IMR-90 (cell line): ENCODE measurements around the gene TSPAN16. TPM values are rescaled to one million over a fixed set of nuclear protein-coding genes. Genes with fewer than 3 reads are reported as not detected.

ENCODE experiments used
- ATAC-seq: fragments of 200-7000 bp; cut with Tn5 transposase; 2 replicates; pipeline ENCODE4 v1.9.1; 2020; ENCODE audit warnings: low read depth, mild to moderate bottlenecking, moderate library complexity
- BruUV-seq: library from RNA; stranded (reverse); fragments of 400-500 nt; replicated peaks from 2 replicates; lab custom pipeline; 2021; lab: Mats Ljungman, UMichigan
- CTCF ChIA-PET: fragments of 300-600 bp; formaldehyde crosslinking; extraction: SDS; loops from one replicate; lab custom pipeline; 2021; ENCODE audit warnings: antibody characterized with exemption; lab: Yijun Ruan, JAX
- POLR2A ChIA-PET: fragments of 300-600 bp; sonication (Branson Sonifier 250); formaldehyde crosslinking; loops from one replicate; lab custom pipeline; 2022; ENCODE audit warnings: antibody characterized with exemption; ENCODE audit not compliant: unreplicated experiment; lab: Charles Lee
- DNase-seq: peaks from one replicate; pipeline ENCODE4 v3.0.0; 2013
- H2AFZ ChIP-seq: replicated peaks from 2 replicates; pipeline ENCODE3; 2013; ENCODE audit warnings: low read length, mild to moderate bottlenecking; ENCODE audit not compliant: poor library complexity
- H2AK5ac ChIP-seq: 2 replicates; pipeline ENCODE4 v1.6.1; 2013; ENCODE audit warnings: low read depth, low read length, inconsistent platforms
- H2AK9ac ChIP-seq: replicated peaks from 2 replicates; pipeline ENCODE3; 2013; ENCODE audit warnings: mild to moderate bottlenecking, low read depth, low read length, moderate library complexity; ENCODE audit not compliant: poor library complexity
- H2BK120ac ChIP-seq: 2 replicates; pipeline ENCODE4 v1.6.1; 2013; ENCODE audit warnings: low read depth, low read length, inconsistent platforms
- H2BK15ac ChIP-seq: 3 replicates; pipeline ENCODE4 v1.6.1; 2013; ENCODE audit warnings: low read depth, low read length, inconsistent platforms
- H2BK20ac ChIP-seq: 2 replicates; pipeline ENCODE4 v1.6.1; 2013; ENCODE audit warnings: low read depth, mild to moderate bottlenecking, inconsistent platforms, low read length, moderate library complexity
- H2BK5ac ChIP-seq: 2 replicates; pipeline ENCODE4 v1.6.1; 2013; ENCODE audit warnings: mild to moderate bottlenecking, low read depth, low read length, inconsistent platforms; ENCODE audit not compliant: poor library complexity, severe bottlenecking
- H3K14ac ChIP-seq: replicated peaks from 2 replicates; pipeline ENCODE4 v1.6.1; 2013; ENCODE audit warnings: low read depth, low read length, inconsistent platforms
- H3K18ac ChIP-seq: 2 replicates; pipeline ENCODE4 v1.6.1; 2013; ENCODE audit warnings: low read depth, low read length, control low read depth
- H3K23ac ChIP-seq: 2 replicates; pipeline ENCODE4 v1.6.1; 2013; ENCODE audit warnings: low read depth, low read length, inconsistent platforms
- H3K27ac ChIP-seq: 2 replicates; pipeline ENCODE4 v1.5.1; 2013; ENCODE audit warnings: mild to moderate bottlenecking, control low read depth, low read length; ENCODE audit not compliant: insufficient read depth
- H3K27me3 ChIP-seq: 2 replicates; pipeline ENCODE4 v1.6.1; 2013; ENCODE audit warnings: low read length; ENCODE audit not compliant: control insufficient read depth, insufficient read depth
- H3K36me3 ChIP-seq: 2 replicates; pipeline ENCODE4 v1.6.1; 2013; ENCODE audit warnings: low read length, mixed read lengths; ENCODE audit not compliant: control insufficient read depth, insufficient read depth
- H3K4ac ChIP-seq: 2 replicates; pipeline ENCODE4 v1.6.1; 2013; ENCODE audit warnings: low read depth, low read length, inconsistent platforms
- H3K4me1 ChIP-seq: 2 replicates; pipeline ENCODE4 v1.6.1; 2013; ENCODE audit warnings: low read length, mixed read lengths; ENCODE audit not compliant: control insufficient read depth, insufficient read depth
- H3K4me2 ChIP-seq: 2 replicates; pipeline ENCODE4 v1.6.1; 2013; ENCODE audit warnings: low read depth, mild to moderate bottlenecking, control low read depth, low read length, moderate library complexity
- H3K4me3 ChIP-seq: 2 replicates; pipeline ENCODE4 v1.5.1; 2013; ENCODE audit warnings: low read depth, mild to moderate bottlenecking, control low read depth, low read length, moderate library complexity; ENCODE audit not compliant: insufficient read depth
- H3K56ac ChIP-seq: 2 replicates; pipeline ENCODE4 v1.6.1; 2013; ENCODE audit warnings: low read length, inconsistent platforms; ENCODE audit not compliant: insufficient read depth; ENCODE audit errors: extremely low read depth
- H3K79me1 ChIP-seq, 2 experiments: 2 replicates each; pipeline ENCODE4 v1.6.1; 2013; ENCODE audit warnings: low read length in 2 of 2, inconsistent platforms in 1 of 2, low read depth in 1 of 2
- H3K9ac ChIP-seq: 2 replicates; pipeline ENCODE4 v1.6.1; 2013; ENCODE audit warnings: low read depth, low read length, control low read depth
- H3K9me1 ChIP-seq: 2 replicates; pipeline ENCODE4 v1.6.1; 2013; ENCODE audit warnings: low read length, inconsistent platforms; ENCODE audit not compliant: insufficient read depth
- H3K9me3 ChIP-seq: 2 replicates; pipeline ENCODE4 v1.6.1; 2013; ENCODE audit warnings: low read length; ENCODE audit not compliant: control insufficient read depth, insufficient read depth
- H4K20me1 ChIP-seq: 2 replicates; pipeline ENCODE4 v1.6.1; 2013; ENCODE audit warnings: low read length, inconsistent platforms; ENCODE audit not compliant: insufficient read depth
- H4K5ac ChIP-seq: 2 replicates; pipeline ENCODE4 v1.6.1; 2013; ENCODE audit warnings: mild to moderate bottlenecking, low read depth, low read length, control low read depth
- H4K8ac ChIP-seq, 2 experiments: 2 replicates each; pipeline ENCODE4 v1.6.1; 2013; ENCODE audit warnings: low read depth in 2 of 2, low read length in 2 of 2, control low read depth in 1 of 2, inconsistent platforms in 1 of 2
- H4K91ac ChIP-seq: 2 replicates; pipeline ENCODE4 v1.6.1; 2013; ENCODE audit warnings: low read depth, low read length, inconsistent platforms; ENCODE audit not compliant: insufficient read depth
- CEBPB ChIP-seq: IDR thresholded peaks from 2 replicates; pipeline ENCODE4 v1.6.1; 2012; ENCODE audit warnings: low read depth, low read length, improper control_type of control experiment
- CHD1 ChIP-seq: IDR thresholded peaks from 2 replicates; pipeline ENCODE4 v1.6.1; 2012; ENCODE audit warnings: low read depth, low read length, improper control_type of control experiment
- CTCF ChIP-seq: conservative IDR thresholded peaks from 2 replicates; pipeline ENCODE4 v1.5.1; 2012; ENCODE audit warnings: mild to moderate bottlenecking, low read depth, low read length, improper control_type of control experiment
- ELK1 ChIP-seq: fragments of 150-350 bp; IDR thresholded peaks from 2 replicates; pipeline ENCODE4 v1.6.1; 2016; ENCODE audit warnings: low read depth, mild to moderate bottlenecking, low read length, moderate library complexity, borderline replicate concordance
- FOS ChIP-seq: fragments of 150-350 bp; IDR thresholded peaks from 2 replicates; pipeline ENCODE4 v1.6.1; 2016; ENCODE audit warnings: low read depth, low read length
- MXI1 ChIP-seq: IDR thresholded peaks from 2 replicates; pipeline ENCODE4 v1.6.1; 2012; ENCODE audit warnings: low read depth, mild to moderate bottlenecking, low read length, moderate library complexity, borderline replicate concordance
- NFE2L2 ChIP-seq: fragments of 150-350 bp; IDR thresholded peaks from 2 replicates; pipeline ENCODE4 v1.6.1; 2016; ENCODE audit warnings: low read depth, mild to moderate bottlenecking, low read length
- RCOR1 ChIP-seq: IDR thresholded peaks from 2 replicates; pipeline ENCODE4 v1.6.1; 2012; ENCODE audit warnings: mild to moderate bottlenecking, low read length, improper control_type of control experiment; ENCODE audit not compliant: insufficient replicate concordance
- RFX5 ChIP-seq: IDR thresholded peaks from 2 replicates; pipeline ENCODE4 v1.8.0; 2012; ENCODE audit warnings: low read depth, mild to moderate bottlenecking, low read length, moderate library complexity
- SMC3 ChIP-seq: fragments of 150-350 bp; IDR thresholded peaks from 2 replicates; pipeline ENCODE4 v1.6.1; 2016; ENCODE audit warnings: low read depth, mild to moderate bottlenecking, antibody characterized with exemption, low read length, moderate library complexity
- USF2 ChIP-seq: fragments of 150-350 bp; IDR thresholded peaks from 2 replicates; pipeline ENCODE4 v1.6.1; 2017; ENCODE audit warnings: mild to moderate bottlenecking, antibody characterized with exemption, low read length, low read depth
- WGBS, 2 experiments: methylation state at CpG; one replicate each; pipeline versions ENCODE4 v1.1.5 to v1.1.7; 2013; ENCODE audit warnings: missing lambda C conversion rate in 2 of 2; ENCODE audit not compliant: insufficient read length in 1 of 2; ENCODE audit errors: extremely low coverage in 2 of 2; 5-methylcytosine and 5-hydroxymethylcytosine counted together
- dilution Hi-C: fragments of 300-500 bp; cut with HindIII; formaldehyde crosslinking; loops from one replicate; pipeline ENCODE4 v1.14.3; 2018; ENCODE audit warnings: low sequenced_read_pairs; ENCODE audit not compliant: unreplicated experiment
- in situ Hi-C: fragments of 300-500 bp; cut with MboI; formaldehyde crosslinking; loops from 3 replicates; pipeline ENCODE4 v1.14.3; 2019; ENCODE audit warnings: low sequenced_read_pairs, inconsistent platforms, mixed read lengths
- intact Hi-C: fragments of 100-400 bp; cut with micrococcal nuclease; formaldehyde crosslinking; loops from 2 replicates; pipeline ENCODE4 v1.10.0; 2022
- polyA plus RNA-seq, 3 experiments: library from polyadenylated mRNA; depleted of rRNA; stranded (reverse); fragments of >200 nt; gene quantifications; 2 replicates each; pipeline ENCODE4 v1.2.3, GENCODE V29; 2012; ENCODE audit warnings: low replicate concordance in 1 of 3
- total RNA-seq: library from RNA; depleted of rRNA; stranded (reverse); fragments of >200 nt; gene quantifications from 2 replicates; pipeline ENCODE4 v1.2.3, GENCODE V29; 2012

Gene TSPAN16
- total and polyA plus RNA-seq, 2 of the 4 experiments (the other 2 are of a cell fraction), result not detected

DNA sequence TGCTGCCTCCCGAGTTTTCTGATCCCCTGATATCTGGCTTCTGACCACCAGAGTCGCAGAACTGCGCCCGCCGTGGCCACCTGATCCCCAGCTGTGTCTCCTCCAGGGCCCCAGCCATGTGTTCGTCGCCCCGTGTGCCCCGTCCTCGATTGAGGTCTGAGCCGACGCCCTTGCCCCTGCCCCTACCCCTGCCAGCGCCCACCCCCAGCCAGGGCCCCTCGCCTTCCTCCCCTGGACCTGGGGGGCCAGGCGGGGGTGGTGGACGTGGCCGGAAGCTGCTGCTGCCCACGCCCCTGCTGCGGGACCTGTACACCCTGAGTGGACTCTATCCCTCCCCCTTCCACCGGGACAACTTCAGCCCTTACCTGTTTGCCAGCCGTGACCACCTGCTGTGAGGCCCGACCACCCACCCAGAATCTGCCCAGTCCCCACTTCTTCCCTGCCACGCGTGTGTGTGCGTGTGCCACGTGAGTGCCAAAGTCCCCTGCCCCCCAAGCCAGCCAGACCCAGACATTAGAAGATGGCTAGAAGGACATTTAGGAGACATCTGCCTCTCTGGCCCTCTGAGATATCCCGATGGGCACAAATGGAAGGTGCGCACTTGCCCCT is 68.4 kb downstream of the TSPAN16 start:
- Histone ChIP-seq H3K27me3 (no peaks in the 10 kb centered on the region), H3K4me1 (no peaks in the 10 kb centered on the region), H2AFZ (no peak overlapping the region), H3K36me3 (peaks cover 40% of the 10 kb centered on the region), H2AK5ac (no peak overlapping the region), H3K23ac (no peak overlapping the region), H4K8ac (no peak overlapping the region), H4K91ac (no peak overlapping the region), H3K4me2 (no peak overlapping the region), H3K4ac (no peak overlapping the region), H2BK15ac (no peak overlapping the region), H3K4me3 (no peak overlapping the region), H3K27ac (no peak overlapping the region), H2AK9ac (no peak overlapping the region), H3K9me3 (no peaks in the 10 kb centered on the region), H3K9ac (no peak overlapping the region), H2BK120ac (no peak overlapping the region), H3K14ac (no peak overlapping the region), H3K56ac (no peak overlapping the region), H4K5ac (no peak overlapping the region), H3K18ac (no peak overlapping the region), H3K79me1 (no peaks in the 10 kb centered on the region), H3K9me1 (peaks cover 9% of the 10 kb centered on the region; the same call in 1 of the 2 replicates), H2BK5ac (no peak overlapping the region), H2BK20ac (no peak overlapping the region), H4K20me1 (peaks cover 3% of the 10 kb centered on the region; the same call in 1 of the 2 replicates)
- POLR2A ChIA-PET, result no interaction called here
- DNase-seq, result no peak
- WGBS, 2 experiments, result 96% methylated on average over 5 of the region's 28 CpGs; no CpG with 5 or more reads in 1 of the 2 experiments
- BruUV-seq, result no TSS peak
- ATAC-seq, result no peak
- CTCF ChIA-PET, result no interaction called here
- in situ Hi-C loops, result no loop called here
- dilution Hi-C loops, result no loop called here
- no peak for TF ChIP-seq NFE2L2
- no peak for TF ChIP-seq CHD1
- TF ChIP-seq RFX5, result no peak
- TF ChIP-seq ELK1, result no peak
- no peak for TF ChIP-seq MXI1
- TF ChIP-seq CTCF, result no peak
- TF ChIP-seq RCOR1, result no peak
- no peak for TF ChIP-seq USF2
- TF ChIP-seq SMC3, result no peak
- TF ChIP-seq CEBPB, result no peak
- TF ChIP-seq FOS, result no peak
- intact Hi-C loops, result no loop called here
